ENCODE results near the gene BRSK2.

The BRSK2 gene

DNA sequence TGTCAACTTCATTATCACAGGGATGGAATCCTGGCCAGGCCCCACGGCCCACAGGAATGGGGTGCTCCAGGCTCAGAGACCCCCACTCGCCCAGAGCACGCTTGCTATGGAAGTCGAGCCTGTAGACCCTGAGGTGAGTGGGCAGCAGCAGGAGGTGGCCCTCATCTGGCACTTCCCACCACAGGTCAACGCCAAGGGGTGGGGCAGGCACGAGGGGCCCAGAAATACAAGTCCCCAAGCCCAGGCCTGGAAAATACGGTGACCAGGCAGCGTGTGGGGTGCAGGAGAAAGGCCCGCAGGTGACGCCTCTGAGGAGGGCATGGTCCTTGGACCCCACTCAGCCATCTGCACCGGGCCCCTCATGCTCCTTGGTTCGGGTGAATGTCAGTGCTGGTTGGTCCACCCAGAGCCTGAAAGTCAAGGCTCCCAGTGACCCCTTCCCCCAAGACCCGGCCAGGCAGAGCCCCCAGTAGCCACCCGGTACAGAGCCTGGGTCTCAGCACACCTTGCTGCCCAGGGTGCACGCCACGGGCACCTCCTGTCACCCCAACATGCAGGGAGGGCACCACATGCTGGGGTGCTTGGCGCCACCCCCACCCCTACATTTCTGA lies 94.4 kb downstream of the BRSK2 start:
- DNase-seq: no peak

GRCh38 chr11:1484695-1485503 lies 95.2 kb downstream of the BRSK2 start:
- DNase-seq: no peak

DNA sequence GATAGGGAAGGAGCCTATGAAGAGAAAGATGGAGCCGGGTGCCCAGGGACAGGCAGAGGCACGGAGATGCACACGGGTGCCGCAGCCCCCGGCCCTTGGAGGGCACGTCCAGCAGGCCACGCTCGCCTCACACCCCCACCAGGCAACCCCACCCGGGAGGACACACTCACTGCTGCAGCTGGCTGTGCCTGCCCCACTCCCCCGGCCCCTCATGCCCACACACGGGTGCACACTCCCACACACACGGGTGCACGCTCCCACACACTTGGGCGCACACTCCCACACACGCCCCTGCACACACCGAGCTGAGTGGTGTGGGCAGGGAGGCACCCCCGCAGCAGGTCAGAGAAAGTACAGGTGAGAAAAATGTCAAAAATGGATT lies 95.8 kb downstream of the BRSK2 start:
- no peak for DNase-seq

DNA sequence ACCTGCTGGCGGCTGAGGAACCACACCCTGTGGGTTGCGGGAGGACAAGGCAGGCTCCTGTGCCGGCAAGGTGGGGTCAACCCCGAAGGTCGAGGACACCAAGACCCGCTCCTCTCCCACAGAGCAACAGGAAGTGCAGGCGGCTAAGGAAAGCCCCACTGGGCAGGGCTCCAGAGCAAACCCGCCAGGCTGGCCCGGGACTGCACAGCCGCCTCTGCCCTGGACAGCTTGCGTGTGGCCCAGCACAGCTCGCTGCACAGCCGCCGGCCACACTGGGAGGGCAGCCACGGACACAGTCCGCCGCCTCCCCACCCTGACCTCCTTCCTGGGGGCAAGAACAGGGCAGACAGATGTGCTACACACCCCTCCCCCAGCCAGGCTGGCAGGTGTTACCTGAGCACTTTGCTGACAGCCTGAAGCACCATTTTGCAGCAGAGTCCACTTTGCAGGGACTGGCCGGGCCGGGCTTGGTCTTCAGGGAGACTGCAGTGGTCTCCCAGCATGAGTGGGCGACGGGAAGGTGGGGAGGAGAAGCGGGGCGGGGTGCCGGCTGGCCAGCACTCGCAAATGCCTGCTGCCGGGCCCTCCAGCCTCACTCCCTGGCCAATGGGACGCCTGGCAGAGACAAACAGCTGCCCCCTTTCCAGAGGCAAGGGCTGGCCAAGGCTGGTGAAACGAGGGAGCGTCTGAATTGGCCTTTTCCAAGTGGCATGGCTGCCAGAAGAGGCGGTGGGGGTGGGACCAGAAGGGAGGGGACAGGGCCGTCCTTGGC lies 96.5 kb downstream of the BRSK2 start, which contains the start of gene MOB2:
Gene MOB2 (minus strand): TSS at position 726 of the 772 bp plus-strand sequence. CDS start 223 bp downstream, at position 503.
- no peak for DNase-seq

DNA sequence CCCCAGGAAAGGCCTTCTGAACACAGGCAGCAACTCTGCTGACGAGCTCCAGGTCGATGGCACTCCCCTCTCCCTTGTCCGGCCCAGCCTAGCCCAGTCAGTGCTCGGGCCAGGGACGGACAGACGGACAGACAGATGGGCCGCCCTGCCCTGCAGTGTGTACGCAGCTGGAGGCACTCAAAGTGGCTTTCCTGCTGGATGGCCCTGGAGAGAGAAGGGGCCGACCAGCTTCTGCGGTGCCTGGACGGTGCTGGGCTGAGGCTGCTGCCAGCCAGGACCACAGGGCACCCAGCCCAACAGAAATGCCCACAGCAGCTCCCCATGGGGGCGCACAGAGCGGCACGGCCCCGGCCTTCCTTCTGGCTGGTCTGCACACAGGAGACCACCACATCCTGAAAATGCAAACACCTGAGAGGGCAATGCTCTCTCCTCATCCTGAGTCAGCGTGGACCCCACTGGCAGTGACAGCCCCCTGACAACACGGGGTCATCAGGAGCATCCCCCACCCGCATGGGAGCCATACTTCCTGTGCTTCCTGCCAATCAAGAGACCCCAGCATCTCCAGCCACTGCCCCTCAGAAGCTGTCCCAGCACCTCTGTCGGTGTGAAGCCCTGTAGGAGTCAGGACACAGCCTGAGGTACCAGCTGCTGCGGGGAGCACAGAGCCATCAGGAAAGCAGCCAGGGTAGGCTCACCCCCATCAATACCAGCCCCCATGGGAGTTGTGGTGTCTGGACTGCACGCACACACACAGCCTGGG lies 97.5 kb downstream of the BRSK2 start:
- no peak for DNase-seq

GRCh38 chr11:1487851-1488574 lies 98.3 kb downstream of the BRSK2 start:
- DNase-seq: no peak

- no peak for DNase-seq
Observed at GRCh38 chr11:1488575-1489180, 98.9 kb downstream of the BRSK2 start.

- DNase-seq: no peak
Observed at GRCh38 chr11:1490651-1491050, 100.9 kb downstream of the BRSK2 start.

- no peak for DNase-seq
Observed at GRCh38 chr11:1491379-1491778, 101.6 kb downstream of the BRSK2 start.

GRCh38 chr11:1493650-1494244 lies 104.0 kb downstream of the BRSK2 start:
- no peak for DNase-seq

DNA sequence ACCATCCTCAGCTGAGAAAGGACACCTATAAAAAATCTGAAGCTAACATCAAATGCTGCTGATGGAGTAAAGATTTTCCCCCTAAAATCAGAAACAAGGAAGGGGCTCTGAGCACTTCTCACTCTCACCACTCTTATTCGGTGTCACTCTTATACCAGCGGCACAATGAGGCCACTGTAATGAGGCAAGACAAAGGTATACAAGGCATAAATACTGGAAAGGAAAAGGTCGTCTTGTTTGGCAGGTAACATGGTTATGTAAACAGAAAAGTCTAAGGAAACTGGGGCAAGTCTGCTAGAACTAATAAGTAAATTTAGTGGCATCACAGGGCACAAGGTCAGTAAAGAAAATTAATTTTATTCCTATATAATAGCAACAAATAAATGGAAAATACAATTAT lies 104.9 kb downstream of the BRSK2 start:
- DNase-seq: no peak

DNA sequence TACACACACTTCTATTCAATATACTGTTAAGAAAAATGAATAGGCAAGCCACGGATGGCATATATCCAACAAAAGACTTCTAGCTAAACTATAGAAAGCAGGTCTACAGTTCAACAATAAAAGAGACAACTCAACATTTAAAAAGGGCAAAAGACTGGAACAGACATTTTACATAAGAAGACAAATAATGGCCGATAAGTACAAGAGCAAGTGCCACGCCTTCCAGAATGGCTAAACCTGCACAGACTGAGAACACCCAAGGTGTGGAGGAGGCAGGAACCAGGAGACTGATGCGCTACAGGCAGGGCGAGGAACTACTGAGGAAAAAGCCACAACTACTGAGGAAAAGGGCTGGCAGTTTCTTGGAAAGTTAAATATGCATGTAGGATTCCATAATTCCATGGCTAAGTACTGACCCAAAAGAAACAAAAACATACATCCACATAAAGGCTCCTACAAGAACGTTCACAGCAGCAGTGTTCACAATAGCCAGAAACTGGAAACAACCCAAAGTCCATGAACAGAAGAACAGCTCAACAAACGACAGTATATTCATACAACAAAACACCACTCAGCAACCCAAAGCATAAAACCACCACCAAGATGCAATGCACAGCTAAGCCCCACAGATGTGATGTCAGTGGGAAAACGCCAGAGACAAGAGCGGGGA lies 106.5 kb downstream of the BRSK2 start:
- DNase-seq: no peak

DNA sequence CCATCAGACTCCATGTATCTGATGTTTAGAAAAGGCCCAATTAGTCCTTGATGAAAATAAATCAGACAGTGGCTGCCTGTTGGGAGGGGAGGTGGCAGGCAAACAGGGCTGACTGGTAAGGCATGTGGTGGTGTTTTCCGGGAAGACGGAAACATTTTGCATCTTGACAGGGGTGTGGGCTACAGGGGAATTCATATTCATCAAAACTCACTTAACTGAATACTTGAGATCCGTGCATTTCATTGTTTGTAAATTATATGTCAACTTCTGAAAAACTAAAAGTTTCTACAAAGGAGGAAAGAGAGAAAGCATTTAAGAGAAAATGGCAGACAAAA lies 107.0 kb downstream of the BRSK2 start:
- DNase-seq: no peak

DNA sequence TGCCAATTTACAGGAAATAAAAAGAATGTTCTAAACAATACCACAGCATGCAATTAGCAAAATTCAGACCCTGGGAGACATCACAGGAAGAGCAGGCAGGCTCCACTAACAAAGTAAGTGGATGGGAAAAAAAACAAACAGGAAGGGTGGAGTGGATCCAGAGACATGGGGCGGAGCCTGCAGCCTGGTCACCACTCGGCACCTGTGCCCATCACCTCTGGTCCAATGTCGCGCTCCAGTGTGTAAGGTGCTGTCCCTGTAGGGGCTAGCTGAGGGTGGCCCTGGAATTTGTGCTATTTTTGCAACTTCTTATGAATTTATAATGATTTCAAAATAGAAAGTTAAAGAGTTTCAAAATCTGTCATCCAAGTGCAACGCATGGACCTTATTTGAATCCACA lies 107.9 kb downstream of the BRSK2 start:
- no peak for DNase-seq

GRCh38 chr11:1498262-1498661 lies 108.5 kb downstream of the BRSK2 start:
- DNase-seq: no peak

DNA sequence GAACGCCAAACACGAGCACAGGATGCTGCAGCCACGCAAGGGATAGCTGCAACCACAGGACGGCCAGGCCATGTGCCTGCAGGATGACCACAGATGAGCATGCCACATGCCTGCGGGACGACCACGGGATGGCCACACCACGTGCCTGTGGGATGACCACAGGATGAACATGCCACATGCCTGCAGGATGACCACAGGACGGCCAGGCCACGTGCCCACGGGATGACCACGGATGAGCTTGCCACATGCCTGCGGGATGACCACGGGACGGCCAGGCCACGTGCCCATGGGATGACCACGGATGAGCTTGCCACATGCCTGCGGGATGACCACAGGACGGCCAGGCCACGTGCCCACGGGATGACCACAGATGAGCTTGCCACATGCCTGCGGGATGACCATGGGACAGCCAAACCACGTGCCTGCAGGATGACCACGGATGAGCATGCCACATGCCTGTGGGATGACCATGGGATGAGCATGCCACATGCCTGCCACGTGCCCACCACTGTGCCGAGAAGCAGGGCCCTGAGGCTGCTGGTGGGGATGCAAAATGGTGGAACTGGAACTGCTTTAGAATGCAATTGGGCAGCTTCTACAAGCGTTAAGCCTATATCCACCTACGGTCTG lies 109.6 kb downstream of the BRSK2 start:
- DNase-seq: no peak

GRCh38 chr11:1499899-1500298 lies 110.2 kb downstream of the BRSK2 start:
- no peak for DNase-seq

- DNase-seq: no peak
Observed at GRCh38 chr11:1500466-1501420, 111.0 kb downstream of the BRSK2 start.

All from NCI-H226 (cell line).